A549 (cell line): ENCODE measurements around the gene RMND5B.

ENCODE experiments used
- CBX2 ChIP-seq: fragments of 200-600 bp; sonication (generic); IDR thresholded peaks from 2 replicates; pipeline ENCODE4 v1.6.1; 2016; ENCODE audit warnings: low read depth, mild to moderate bottlenecking, borderline replicate concordance
- EP300 ChIP-seq, 2 experiments: fragments of >200 bp; sonication (Bioruptor Twin); formaldehyde crosslinking; IDR thresholded peaks; 2 replicates in 1 of 2; 3 replicates in 1 of 2; pipeline ENCODE4 v1.6.1; 2016 to 2017
- TF ChIP-seq, protein P1 (sequence below): fragments of >200 bp; sonication (Bioruptor Twin); formaldehyde crosslinking; IDR thresholded peaks from 3 replicates; pipeline ENCODE4 v1.5.1; 2016

DNA sequence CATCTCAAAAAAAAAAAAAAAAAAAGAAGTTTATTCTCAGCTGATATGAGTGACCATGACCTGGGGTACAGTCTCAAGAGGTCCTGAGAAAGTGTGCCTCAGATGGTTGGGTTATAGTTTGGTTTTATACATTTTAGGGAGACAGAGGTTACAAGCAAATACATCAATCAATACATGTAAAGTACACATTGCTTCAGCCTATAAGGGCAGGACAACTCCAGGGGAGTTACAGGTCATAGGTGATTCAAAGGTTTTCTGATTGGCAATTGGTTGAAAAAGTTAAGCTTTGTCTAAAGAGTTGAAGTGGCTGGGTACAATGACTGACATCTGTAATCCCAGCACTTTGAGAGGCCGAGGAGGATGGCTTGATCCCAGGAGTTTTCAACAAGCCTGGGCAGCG, 58.6 kb downstream of the RMND5B start:
- no peak for TF ChIP-seq EP300 (IDR thresholded peaks at IDR 0.05)
- TF ChIP-seq, protein P1, sequence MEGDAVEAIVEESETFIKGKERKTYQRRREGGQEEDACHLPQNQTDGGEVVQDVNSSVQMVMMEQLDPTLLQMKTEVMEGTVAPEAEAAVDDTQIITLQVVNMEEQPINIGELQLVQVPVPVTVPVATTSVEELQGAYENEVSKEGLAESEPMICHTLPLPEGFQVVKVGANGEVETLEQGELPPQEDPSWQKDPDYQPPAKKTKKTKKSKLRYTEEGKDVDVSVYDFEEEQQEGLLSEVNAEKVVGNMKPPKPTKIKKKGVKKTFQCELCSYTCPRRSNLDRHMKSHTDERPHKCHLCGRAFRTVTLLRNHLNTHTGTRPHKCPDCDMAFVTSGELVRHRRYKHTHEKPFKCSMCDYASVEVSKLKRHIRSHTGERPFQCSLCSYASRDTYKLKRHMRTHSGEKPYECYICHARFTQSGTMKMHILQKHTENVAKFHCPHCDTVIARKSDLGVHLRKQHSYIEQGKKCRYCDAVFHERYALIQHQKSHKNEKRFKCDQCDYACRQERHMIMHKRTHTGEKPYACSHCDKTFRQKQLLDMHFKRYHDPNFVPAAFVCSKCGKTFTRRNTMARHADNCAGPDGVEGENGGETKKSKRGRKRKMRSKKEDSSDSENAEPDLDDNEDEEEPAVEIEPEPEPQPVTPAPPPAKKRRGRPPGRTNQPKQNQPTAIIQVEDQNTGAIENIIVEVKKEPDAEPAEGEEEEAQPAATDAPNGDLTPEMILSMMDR, result no peak
- TF ChIP-seq CBX2, result no peak
